C4-2B (cell line): ENCODE results near the gene TH.

Source experiments
- H3K27ac ChIP-seq: fragments of 450-650 bp; 2 replicates; pipeline ENCODE4 v1.5.1; 2017
- ZFX ChIP-seq: fragments of 450-650 bp; IDR thresholded peaks from 2 replicates; pipeline ENCODE4 v1.6.1; 2017
- TF ChIP-seq, protein P1 (sequence below): fragments of 450-650 bp; conservative IDR thresholded peaks from 2 replicates; pipeline ENCODE4 v1.5.1; 2017; ENCODE audit warnings: mild to moderate bottlenecking

TH gene

DNA sequence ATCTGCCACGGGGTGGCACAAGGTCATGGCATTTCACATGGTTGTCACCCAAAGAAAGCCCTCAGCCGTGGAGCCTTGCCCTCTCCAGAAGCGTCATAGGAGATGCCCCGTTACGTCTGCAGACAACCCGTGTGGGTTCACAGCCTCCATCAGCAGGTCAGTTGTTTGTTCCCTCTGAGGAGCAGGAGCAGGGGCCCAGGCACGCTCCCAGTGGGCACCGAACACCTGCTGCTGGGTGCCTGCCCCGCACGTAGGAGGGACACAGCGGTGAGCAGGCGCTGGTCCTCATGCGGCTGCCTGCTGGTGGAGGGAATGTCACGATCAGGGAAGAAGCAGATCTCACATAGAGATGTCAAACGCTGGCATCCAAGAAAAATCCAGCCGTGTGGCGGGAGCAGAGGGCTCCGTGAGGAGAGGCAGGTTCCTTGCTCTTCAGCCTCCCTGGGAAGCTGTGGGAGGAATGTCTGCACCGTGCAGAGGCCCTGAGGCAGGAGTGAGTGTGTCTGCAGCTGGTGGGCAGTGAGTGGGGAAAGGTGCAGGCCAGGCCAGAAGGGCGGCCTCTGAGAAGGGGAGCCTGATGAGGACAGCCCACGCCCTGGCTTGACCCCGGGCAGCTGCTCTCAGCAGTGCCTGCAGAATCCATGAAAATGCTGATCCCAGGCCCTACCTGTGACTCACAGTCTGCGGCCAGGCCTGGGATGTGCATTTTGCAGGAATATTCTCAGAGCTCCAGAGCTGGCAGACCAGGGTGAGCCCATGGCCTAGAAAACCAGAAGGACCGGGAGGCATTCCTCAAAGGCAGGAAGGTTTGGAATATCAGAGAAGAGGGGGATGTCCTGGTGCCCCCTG, 36.4 kb upstream of the TH start:
- no peak for TF ChIP-seq ZFX
- TF ChIP-seq, protein P1, sequence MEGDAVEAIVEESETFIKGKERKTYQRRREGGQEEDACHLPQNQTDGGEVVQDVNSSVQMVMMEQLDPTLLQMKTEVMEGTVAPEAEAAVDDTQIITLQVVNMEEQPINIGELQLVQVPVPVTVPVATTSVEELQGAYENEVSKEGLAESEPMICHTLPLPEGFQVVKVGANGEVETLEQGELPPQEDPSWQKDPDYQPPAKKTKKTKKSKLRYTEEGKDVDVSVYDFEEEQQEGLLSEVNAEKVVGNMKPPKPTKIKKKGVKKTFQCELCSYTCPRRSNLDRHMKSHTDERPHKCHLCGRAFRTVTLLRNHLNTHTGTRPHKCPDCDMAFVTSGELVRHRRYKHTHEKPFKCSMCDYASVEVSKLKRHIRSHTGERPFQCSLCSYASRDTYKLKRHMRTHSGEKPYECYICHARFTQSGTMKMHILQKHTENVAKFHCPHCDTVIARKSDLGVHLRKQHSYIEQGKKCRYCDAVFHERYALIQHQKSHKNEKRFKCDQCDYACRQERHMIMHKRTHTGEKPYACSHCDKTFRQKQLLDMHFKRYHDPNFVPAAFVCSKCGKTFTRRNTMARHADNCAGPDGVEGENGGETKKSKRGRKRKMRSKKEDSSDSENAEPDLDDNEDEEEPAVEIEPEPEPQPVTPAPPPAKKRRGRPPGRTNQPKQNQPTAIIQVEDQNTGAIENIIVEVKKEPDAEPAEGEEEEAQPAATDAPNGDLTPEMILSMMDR = no peak
- no peak overlapping the region; the same call in 1 of the 2 replicates for H3K27ac ChIP-seq

DNA sequence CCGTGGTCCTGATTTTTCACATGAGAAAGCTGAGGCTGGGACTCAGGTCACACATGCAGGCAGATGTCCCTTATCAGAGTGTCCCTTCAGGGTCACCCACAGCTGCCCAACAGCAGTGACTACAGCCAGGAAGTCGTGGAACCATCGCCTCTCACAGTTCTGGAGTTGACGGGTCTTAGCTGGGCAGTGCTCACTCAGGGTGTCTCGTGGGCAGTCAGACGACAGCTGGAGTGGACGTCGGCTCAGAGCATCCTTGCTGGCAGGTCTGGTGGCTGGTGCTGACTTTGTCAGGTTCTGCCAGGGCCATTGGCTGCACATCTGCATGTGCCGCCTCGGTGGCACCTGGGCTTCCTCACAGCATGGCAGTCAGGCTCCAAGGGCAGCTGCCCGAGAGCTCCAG, 35.6 kb upstream of the TH start:
- TF ChIP-seq, protein P1 = no peak
- TF ChIP-seq ZFX = no peak
- H3K27ac ChIP-seq = no peak overlapping the region

DNA sequence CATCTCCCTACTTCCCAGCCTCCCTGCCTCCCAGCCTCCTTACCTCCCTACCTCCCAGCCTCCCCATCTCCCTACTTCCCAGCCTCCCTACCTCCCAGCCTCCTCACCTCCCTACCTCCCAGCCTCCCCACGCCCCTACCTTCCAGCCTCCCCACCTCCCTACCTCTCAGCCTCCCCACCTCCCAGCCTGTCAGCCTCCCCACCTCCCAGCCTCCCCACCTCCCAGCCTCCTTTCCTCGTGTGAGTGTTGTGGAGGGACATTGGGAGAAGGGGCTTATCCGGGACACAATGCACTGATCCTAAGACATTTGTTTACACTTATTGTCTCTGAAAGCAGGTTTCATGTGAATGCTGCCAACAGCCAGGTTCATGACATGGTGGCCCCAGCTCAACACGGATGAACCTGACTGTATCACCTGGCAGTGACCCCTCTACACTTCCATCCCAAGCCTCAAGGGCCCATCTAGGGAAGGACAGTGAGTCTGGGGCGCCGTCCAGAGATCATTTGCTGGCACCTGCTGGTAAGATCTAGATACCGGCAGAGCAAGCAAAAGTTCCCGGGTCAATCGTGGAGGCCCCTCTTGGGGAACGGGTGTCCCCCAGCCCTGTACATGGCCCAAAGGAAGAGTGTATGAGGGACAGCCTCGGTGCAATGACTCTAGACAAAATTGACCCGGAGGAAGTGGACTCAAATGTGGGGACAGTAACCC, 34.5 kb upstream of the TH start:
- TF ChIP-seq ZFX = no peak
- no peak overlapping the region for H3K27ac ChIP-seq

DNA sequence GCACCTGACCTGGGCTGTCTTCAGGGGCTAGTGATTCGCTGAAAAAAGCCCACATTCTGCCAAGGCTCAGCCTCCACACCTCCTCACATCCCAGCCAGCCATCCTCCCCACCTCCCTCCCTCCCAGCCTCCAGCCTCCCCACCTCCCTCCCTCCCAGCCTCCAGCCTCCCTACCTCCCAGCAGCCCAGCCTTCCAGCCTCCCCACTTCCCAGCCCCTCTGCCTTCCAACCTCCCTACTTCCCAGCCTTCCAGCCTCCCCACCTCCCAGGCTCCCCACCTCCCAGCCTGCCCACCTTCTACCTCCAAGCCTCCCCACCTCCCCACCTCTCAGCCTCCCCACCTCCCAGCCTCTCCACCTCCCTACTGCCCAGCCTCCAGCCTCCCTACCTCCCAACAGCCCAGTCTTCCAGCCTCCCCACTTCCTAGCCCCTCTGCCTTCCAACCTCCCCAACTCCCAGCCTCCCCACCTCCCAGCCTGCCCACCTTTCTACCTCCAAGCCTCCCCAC, 33.7 kb upstream of the TH start:
- H3K27ac ChIP-seq = no peak overlapping the region
- TF ChIP-seq, protein P1 = no peak
- TF ChIP-seq ZFX = no peak

DNA sequence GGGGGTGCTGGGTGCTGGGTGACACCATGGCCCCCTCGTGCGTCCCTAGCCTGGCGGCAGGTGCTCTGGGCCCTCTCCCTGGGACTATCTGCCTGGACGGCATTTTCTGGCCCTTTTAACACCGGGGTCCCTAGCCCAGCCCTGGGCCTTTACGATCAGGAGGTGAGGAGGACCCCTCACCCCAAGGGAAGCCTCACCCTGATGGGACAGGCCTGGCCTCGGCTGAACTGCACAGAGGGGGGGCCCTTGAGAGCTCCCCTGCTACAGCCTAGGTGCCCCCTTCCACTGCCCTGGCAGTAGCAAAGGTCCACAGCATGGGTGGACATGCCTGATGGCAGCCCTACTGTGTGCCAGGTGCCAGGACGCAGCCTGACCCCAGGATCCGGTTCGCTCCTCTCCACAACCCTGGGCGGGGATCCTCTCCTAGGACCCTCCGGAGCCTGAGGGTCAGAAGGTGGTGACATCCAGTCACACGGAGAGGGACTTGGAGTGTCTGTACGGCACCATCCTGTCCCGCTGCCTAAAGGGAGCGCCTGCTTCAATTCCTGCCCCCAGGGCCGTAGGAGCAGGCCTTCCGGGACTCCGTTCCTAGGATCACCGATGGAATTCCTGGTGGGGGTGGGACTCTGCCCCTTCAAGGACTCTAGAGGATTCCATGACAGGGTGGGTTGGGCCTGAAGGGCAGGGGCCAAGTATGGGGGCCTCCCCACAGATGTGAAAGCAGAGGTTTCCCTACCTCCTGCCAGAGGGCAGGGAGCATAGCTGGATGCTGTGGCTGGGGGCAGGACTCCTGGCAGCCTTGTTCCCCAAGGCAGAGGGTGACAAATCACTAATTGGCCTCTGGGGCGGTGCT, 33.0 kb upstream of the TH start:
- no peak overlapping the region for H3K27ac ChIP-seq
- TF ChIP-seq ZFX = no peak
- TF ChIP-seq, protein P1 = no peak

DNA sequence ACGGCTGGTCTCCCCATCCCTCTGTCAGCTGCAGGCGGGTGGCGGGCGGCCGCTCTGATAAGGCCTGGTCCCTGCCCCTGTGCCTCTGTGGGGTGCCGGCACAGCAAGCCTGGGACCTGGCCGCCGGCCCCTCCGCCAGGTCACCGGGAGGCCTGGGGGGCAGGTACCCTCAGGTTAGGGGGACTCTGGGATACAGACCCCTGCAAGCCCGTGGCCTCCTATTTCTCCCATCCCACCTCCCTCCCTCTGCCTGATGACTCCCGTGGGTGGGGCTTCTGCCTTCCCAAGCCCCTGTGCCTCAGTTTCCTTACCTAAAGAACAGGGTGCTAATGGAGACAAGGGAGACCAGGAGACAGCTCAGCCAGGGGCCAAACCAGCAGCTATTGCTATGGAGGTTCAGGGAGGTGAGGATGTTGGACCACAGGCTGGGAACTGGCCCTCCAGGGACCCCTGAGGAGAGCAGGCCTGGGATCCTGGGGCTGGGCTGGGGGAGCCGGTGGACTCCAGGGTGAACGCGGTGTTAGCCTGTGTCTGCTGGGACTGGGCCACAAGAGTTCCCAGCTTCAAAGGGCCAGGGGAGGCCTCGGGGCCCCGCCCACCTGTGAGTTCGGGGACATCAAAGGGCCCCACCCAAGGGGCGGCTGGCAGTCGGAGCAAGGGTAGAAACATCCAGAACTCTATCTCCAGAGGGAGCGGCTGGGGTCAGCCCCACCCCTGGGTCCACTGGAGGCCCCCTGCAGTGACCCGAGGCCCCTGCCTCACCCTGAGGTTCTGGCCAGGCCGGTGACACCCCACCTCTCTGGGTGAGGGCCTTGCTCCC, 32.0 kb upstream of the TH start:
- no peak for TF ChIP-seq ZFX
- TF ChIP-seq, protein P1 = no peak
- H3K27ac ChIP-seq = peak overlapping the region; percentile 87
